ENCODE measurements around the gene TNFRSF11A.

GRCh38 chr18:62332964-62333695 lies 8.0 kb downstream of the TNFRSF11A start:
- TF ChIP-seq CTCF (IDR thresholded peaks at IDR 0.05) = no peak
- TF ChIP-seq POLR2A (IDR thresholded peaks at IDR 0.05) = no peak

All from tibial nerve (tissue), 3 donors.